IMR-90 (cell line): ENCODE data around the gene VSTM5. TPM values are rescaled to one million over a fixed set of nuclear protein-coding genes. Genes with fewer than 3 reads are reported as not detected.

ENCODE experiments used
- ATAC-seq: fragments of 200-7000 bp; cut with Tn5 transposase; 2 replicates; pipeline ENCODE4 v1.9.1; 2020; ENCODE audit warnings: low read depth, mild to moderate bottlenecking, moderate library complexity
- BruUV-seq: library from RNA; stranded (reverse); fragments of 400-500 nt; replicated peaks from 2 replicates; lab custom pipeline; 2021; lab: Mats Ljungman, UMichigan
- CTCF ChIA-PET: fragments of 300-600 bp; formaldehyde crosslinking; extraction: SDS; loops from one replicate; lab custom pipeline; 2021; ENCODE audit warnings: antibody characterized with exemption; lab: Yijun Ruan, JAX
- POLR2A ChIA-PET: fragments of 300-600 bp; sonication (Branson Sonifier 250); formaldehyde crosslinking; loops from one replicate; lab custom pipeline; 2022; ENCODE audit warnings: antibody characterized with exemption; ENCODE audit not compliant: unreplicated experiment; lab: Charles Lee
- DNase-seq: peaks from one replicate; pipeline ENCODE4 v3.0.0; 2013
- H2AFZ ChIP-seq: replicated peaks from 2 replicates; pipeline ENCODE3; 2013; ENCODE audit warnings: low read length, mild to moderate bottlenecking; ENCODE audit not compliant: poor library complexity
- H2AK5ac ChIP-seq: 2 replicates; pipeline ENCODE4 v1.6.1; 2013; ENCODE audit warnings: low read depth, low read length, inconsistent platforms
- H2AK9ac ChIP-seq: replicated peaks from 2 replicates; pipeline ENCODE3; 2013; ENCODE audit warnings: mild to moderate bottlenecking, low read depth, low read length, moderate library complexity; ENCODE audit not compliant: poor library complexity
- H2BK120ac ChIP-seq: 2 replicates; pipeline ENCODE4 v1.6.1; 2013; ENCODE audit warnings: low read depth, low read length, inconsistent platforms
- H2BK15ac ChIP-seq: 3 replicates; pipeline ENCODE4 v1.6.1; 2013; ENCODE audit warnings: low read depth, low read length, inconsistent platforms
- H2BK20ac ChIP-seq: 2 replicates; pipeline ENCODE4 v1.6.1; 2013; ENCODE audit warnings: low read depth, mild to moderate bottlenecking, inconsistent platforms, low read length, moderate library complexity
- H2BK5ac ChIP-seq: 2 replicates; pipeline ENCODE4 v1.6.1; 2013; ENCODE audit warnings: mild to moderate bottlenecking, low read depth, low read length, inconsistent platforms; ENCODE audit not compliant: poor library complexity, severe bottlenecking
- H3K14ac ChIP-seq: replicated peaks from 2 replicates; pipeline ENCODE4 v1.6.1; 2013; ENCODE audit warnings: low read depth, low read length, inconsistent platforms
- H3K18ac ChIP-seq: 2 replicates; pipeline ENCODE4 v1.6.1; 2013; ENCODE audit warnings: low read depth, low read length, control low read depth
- H3K23ac ChIP-seq: 2 replicates; pipeline ENCODE4 v1.6.1; 2013; ENCODE audit warnings: low read depth, low read length, inconsistent platforms
- H3K27ac ChIP-seq: 2 replicates; pipeline ENCODE4 v1.5.1; 2013; ENCODE audit warnings: mild to moderate bottlenecking, control low read depth, low read length; ENCODE audit not compliant: insufficient read depth
- H3K27me3 ChIP-seq: 2 replicates; pipeline ENCODE4 v1.6.1; 2013; ENCODE audit warnings: low read length; ENCODE audit not compliant: control insufficient read depth, insufficient read depth
- H3K36me3 ChIP-seq: 2 replicates; pipeline ENCODE4 v1.6.1; 2013; ENCODE audit warnings: low read length, mixed read lengths; ENCODE audit not compliant: control insufficient read depth, insufficient read depth
- H3K4ac ChIP-seq: 2 replicates; pipeline ENCODE4 v1.6.1; 2013; ENCODE audit warnings: low read depth, low read length, inconsistent platforms
- H3K4me1 ChIP-seq: 2 replicates; pipeline ENCODE4 v1.6.1; 2013; ENCODE audit warnings: low read length, mixed read lengths; ENCODE audit not compliant: control insufficient read depth, insufficient read depth
- H3K4me2 ChIP-seq: 2 replicates; pipeline ENCODE4 v1.6.1; 2013; ENCODE audit warnings: low read depth, mild to moderate bottlenecking, control low read depth, low read length, moderate library complexity
- H3K4me3 ChIP-seq: 2 replicates; pipeline ENCODE4 v1.5.1; 2013; ENCODE audit warnings: low read depth, mild to moderate bottlenecking, control low read depth, low read length, moderate library complexity; ENCODE audit not compliant: insufficient read depth
- H3K56ac ChIP-seq: 2 replicates; pipeline ENCODE4 v1.6.1; 2013; ENCODE audit warnings: low read length, inconsistent platforms; ENCODE audit not compliant: insufficient read depth; ENCODE audit errors: extremely low read depth
- H3K79me1 ChIP-seq, 2 experiments: 2 replicates each; pipeline ENCODE4 v1.6.1; 2013; ENCODE audit warnings: low read length in 2 of 2, inconsistent platforms in 1 of 2, low read depth in 1 of 2
- H3K9ac ChIP-seq: 2 replicates; pipeline ENCODE4 v1.6.1; 2013; ENCODE audit warnings: low read depth, low read length, control low read depth
- H3K9me1 ChIP-seq: 2 replicates; pipeline ENCODE4 v1.6.1; 2013; ENCODE audit warnings: low read length, inconsistent platforms; ENCODE audit not compliant: insufficient read depth
- H3K9me3 ChIP-seq: 2 replicates; pipeline ENCODE4 v1.6.1; 2013; ENCODE audit warnings: low read length; ENCODE audit not compliant: control insufficient read depth, insufficient read depth
- H4K20me1 ChIP-seq: 2 replicates; pipeline ENCODE4 v1.6.1; 2013; ENCODE audit warnings: low read length, inconsistent platforms; ENCODE audit not compliant: insufficient read depth
- H4K5ac ChIP-seq: 2 replicates; pipeline ENCODE4 v1.6.1; 2013; ENCODE audit warnings: mild to moderate bottlenecking, low read depth, low read length, control low read depth
- H4K8ac ChIP-seq, 2 experiments: 2 replicates each; pipeline ENCODE4 v1.6.1; 2013; ENCODE audit warnings: low read depth in 2 of 2, low read length in 2 of 2, control low read depth in 1 of 2, inconsistent platforms in 1 of 2
- H4K91ac ChIP-seq: 2 replicates; pipeline ENCODE4 v1.6.1; 2013; ENCODE audit warnings: low read depth, low read length, inconsistent platforms; ENCODE audit not compliant: insufficient read depth
- BHLHE40 ChIP-seq: fragments of 150-350 bp; IDR thresholded peaks from 2 replicates; pipeline ENCODE4 v1.6.1; 2016; ENCODE audit warnings: mild to moderate bottlenecking, low read depth, low read length
- CHD1 ChIP-seq: IDR thresholded peaks from 2 replicates; pipeline ENCODE4 v1.6.1; 2012; ENCODE audit warnings: low read depth, low read length, improper control_type of control experiment
- FOS ChIP-seq: fragments of 150-350 bp; IDR thresholded peaks from 2 replicates; pipeline ENCODE4 v1.6.1; 2016; ENCODE audit warnings: low read depth, low read length
- MAZ ChIP-seq: IDR thresholded peaks from 2 replicates; pipeline ENCODE4 v1.6.1; 2012; ENCODE audit warnings: low read depth, mild to moderate bottlenecking, low read length, improper control_type of control experiment, moderate library complexity, borderline replicate concordance
- MXI1 ChIP-seq: IDR thresholded peaks from 2 replicates; pipeline ENCODE4 v1.6.1; 2012; ENCODE audit warnings: low read depth, mild to moderate bottlenecking, low read length, moderate library complexity, borderline replicate concordance
- WGBS, 2 experiments: methylation state at CpG; one replicate each; pipeline versions ENCODE4 v1.1.5 to v1.1.7; 2013; ENCODE audit warnings: missing lambda C conversion rate in 2 of 2; ENCODE audit not compliant: insufficient read length in 1 of 2; ENCODE audit errors: extremely low coverage in 2 of 2; 5-methylcytosine and 5-hydroxymethylcytosine counted together
- dilution Hi-C: fragments of 300-500 bp; cut with HindIII; formaldehyde crosslinking; loops from one replicate; pipeline ENCODE4 v1.14.3; 2018; ENCODE audit warnings: low sequenced_read_pairs; ENCODE audit not compliant: unreplicated experiment
- in situ Hi-C: fragments of 300-500 bp; cut with MboI; formaldehyde crosslinking; loops from 3 replicates; pipeline ENCODE4 v1.14.3; 2019; ENCODE audit warnings: low sequenced_read_pairs, inconsistent platforms, mixed read lengths
- intact Hi-C: fragments of 100-400 bp; cut with micrococcal nuclease; formaldehyde crosslinking; loops from 2 replicates; pipeline ENCODE4 v1.10.0; 2022
- polyA plus RNA-seq, 3 experiments: library from polyadenylated mRNA; depleted of rRNA; stranded (reverse); fragments of >200 nt; gene quantifications; 2 replicates each; pipeline ENCODE4 v1.2.3, GENCODE V29; 2012; ENCODE audit warnings: low replicate concordance in 1 of 3
- total RNA-seq: library from RNA; depleted of rRNA; stranded (reverse); fragments of >200 nt; gene quantifications from 2 replicates; pipeline ENCODE4 v1.2.3, GENCODE V29; 2012
- TF ChIP-seq, protein P1 (sequence below): fragments of 150-350 bp; IDR thresholded peaks from 2 replicates; pipeline ENCODE4 v1.6.1; 2017; ENCODE audit warnings: mild to moderate bottlenecking, antibody characterized with exemption, low read length, low read depth

The VSTM5 gene
- total and polyA plus RNA-seq, 2 of the 4 experiments (the other 2 are of a cell fraction): 0.36 to 0.43 TPM

DNA sequence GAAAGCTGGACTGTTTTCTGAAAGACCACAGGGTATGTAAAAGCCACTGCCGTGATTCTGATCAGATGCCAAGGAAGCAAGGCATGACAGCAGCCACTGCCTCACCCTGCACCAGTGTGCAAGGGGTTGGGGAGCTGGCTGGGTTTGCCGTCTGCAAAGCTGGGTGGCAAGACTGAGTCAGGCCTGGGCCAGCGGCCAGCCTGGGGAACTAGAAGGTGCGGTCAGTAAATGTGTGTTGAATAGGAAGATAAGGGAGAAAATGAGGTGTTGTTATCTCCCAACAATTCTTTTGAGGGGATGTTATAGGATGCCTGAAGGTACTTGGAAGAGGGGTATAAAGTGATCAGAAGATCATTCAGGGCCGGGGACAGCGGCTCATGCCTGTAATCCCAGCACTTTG lies 8.0 kb downstream of the VSTM5 start:
- no peak overlapping the region for H2AK5ac ChIP-seq
- no peak overlapping the region for H4K5ac ChIP-seq
- no peak overlapping the region for H4K91ac ChIP-seq
- TF ChIP-seq FOS: no peak
- TF ChIP-seq, protein P1, sequence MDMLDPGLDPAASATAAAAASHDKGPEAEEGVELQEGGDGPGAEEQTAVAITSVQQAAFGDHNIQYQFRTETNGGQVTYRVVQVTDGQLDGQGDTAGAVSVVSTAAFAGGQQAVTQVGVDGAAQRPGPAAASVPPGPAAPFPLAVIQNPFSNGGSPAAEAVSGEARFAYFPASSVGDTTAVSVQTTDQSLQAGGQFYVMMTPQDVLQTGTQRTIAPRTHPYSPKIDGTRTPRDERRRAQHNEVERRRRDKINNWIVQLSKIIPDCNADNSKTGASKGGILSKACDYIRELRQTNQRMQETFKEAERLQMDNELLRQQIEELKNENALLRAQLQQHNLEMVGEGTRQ: no peak
- no peak for TF ChIP-seq MXI1
- TF ChIP-seq MAZ: no peak
- no peak for TF ChIP-seq CHD1
- no peak for TF ChIP-seq BHLHE40
- no peak overlapping the region for H2BK15ac ChIP-seq
- H3K27me3 ChIP-seq: no peaks in the 10 kb centered on the region
- H4K20me1 ChIP-seq: no peaks in the 10 kb centered on the region
- in situ Hi-C loops: no loop called here
- H3K56ac ChIP-seq: no peak overlapping the region
- POLR2A ChIA-PET: no interaction called here
- H3K4me1 ChIP-seq: peaks cover 8% of the 10 kb centered on the region
- no peak overlapping the region for H4K8ac ChIP-seq
- H2BK20ac ChIP-seq: no peak overlapping the region
- no peak overlapping the region for H2AFZ ChIP-seq
- H2BK5ac ChIP-seq: no peak overlapping the region
- H3K18ac ChIP-seq: no peak overlapping the region
- H3K9me1 ChIP-seq: peaks cover 3% of the 10 kb centered on the region; the same call in 1 of the 2 replicates
- H3K36me3 ChIP-seq: no peaks in the 10 kb centered on the region
- H3K27ac ChIP-seq: no peak overlapping the region
- H3K9ac ChIP-seq: no peak overlapping the region
- intact Hi-C loops: no loop called here
- no peak overlapping the region for H3K4me3 ChIP-seq
- H3K4ac ChIP-seq: no peak overlapping the region
- peak; percentile 71 for DNase-seq
- no peaks in the 10 kb centered on the region for H3K9me3 ChIP-seq
- H3K4me2 ChIP-seq: no peak overlapping the region
- peak; percentile 33 for ATAC-seq
- H3K23ac ChIP-seq: no peak overlapping the region
- CTCF ChIA-PET: no interaction called here
- no peak overlapping the region for H2BK120ac ChIP-seq
- H3K14ac ChIP-seq: no peak overlapping the region
- WGBS, 2 experiments: 0% methylated on average over 1 of the region's 6 CpGs; no CpG with 5 or more reads in 1 of the 2 experiments
- no peak overlapping the region for H2AK9ac ChIP-seq
- no TSS peak for BruUV-seq
- no peaks in the 10 kb centered on the region for H3K79me1 ChIP-seq
- dilution Hi-C loops: no loop called here
